SKM-1 (cell line): Measurements from ENCODE around the gene USP24.
"Not testable (repeated sequence)": the region's sequence is repeated elsewhere in the genome, so short reads cannot be mapped to it uniquely, and the experiment has no call there.

Experiments
- DNase-seq: peaks from one replicate; lab custom pipeline; 2025; ENCODE audit not compliant: unreplicated experiment; lab: John Stamatoyannopoulos, UW

The USP24 gene

DNA sequence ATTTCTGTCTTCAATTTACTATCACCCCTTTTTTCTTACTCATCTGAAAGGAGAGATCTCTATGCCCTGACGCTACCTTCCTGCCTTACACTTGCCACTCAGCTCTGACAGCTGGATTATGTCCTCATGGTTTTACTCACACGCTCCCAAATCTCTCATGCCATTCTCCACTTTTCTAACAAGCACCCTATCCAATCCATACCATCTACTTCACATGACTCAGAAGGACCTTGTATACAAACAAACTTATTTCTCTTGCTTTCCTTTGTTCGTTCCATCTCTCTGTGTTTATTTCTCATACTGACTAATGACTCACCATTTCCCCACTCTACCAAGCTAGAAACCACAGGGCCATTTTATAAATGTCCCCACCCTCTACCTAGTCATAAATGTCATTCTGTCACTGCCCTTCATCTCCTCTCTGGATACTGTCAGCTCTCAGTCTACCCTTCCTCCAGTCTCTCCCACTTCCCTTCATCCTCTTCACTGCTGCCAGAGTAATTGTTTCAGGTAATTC, 87.3 kb downstream of the USP24 start:
- DNase-seq, result no peak

DNA sequence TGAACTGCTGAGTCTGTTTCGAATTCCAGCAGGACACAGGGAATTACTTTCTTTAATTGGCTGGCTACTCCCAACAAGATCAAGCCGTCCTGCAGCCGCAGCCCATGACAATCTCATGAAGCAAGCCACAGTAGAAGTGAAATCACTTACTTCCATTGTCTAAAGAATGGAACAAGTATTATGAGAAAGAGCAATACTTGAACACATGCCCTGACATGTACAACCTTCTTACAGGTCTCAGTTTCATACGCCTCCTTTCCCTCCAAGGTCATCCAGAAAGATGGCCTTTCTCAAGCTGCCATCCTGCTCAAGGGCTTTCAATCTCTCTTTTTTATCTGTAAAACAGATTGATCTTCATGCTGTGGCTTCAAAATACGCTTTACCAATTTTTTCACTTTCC, 90.7 kb downstream of the USP24 start:
- no peak for DNase-seq

DNA sequence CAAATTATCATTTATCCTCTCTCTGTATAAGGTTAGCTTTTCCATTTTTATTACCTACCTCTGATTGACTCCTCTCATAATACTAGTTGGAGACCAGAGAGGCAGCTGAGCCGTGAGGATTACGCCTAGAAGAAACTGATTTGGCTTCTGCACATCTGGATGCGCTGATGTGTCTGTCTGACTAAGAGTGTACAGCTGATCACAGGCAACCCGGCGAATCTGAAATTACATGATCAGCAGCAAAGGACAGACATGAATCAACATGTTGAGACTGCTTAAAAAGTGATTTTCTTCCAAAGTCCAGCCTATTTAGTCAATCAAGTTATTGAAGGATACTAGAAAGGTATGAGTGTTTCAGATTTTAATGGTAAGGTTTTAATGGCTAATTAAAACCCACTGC, 94.6 kb downstream of the USP24 start:
- DNase-seq, result no peak

DNA sequence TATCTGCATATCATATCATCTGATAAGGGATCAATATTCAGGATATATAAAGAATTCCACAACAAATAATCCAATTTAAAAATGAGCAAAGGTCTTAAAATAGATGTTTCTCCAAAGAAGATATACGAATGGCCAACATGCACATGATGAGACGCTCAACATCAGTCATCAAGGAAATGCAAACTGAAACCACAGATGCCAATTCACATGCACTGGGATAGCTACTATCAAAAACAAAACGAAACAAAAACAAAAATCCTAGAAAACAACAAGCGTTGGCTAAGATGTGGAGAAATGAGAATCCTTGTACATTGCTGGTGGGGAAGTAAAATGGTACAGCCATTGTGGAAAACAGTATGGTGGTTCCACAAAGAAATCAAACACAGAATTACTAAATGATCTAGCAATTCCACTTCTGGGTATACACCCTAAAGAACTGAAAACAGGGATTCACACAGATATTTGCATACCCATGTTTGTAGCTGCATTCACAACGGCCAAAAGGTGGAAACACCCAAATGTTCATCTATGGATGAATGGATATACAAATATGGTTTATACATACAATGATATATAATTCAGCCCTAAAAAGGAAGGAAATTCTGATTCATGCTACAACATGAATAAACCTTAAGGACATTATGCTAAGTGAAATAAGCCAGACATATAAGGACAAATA, 96.4 kb downstream of the USP24 start:
- no peak for DNase-seq

DNA sequence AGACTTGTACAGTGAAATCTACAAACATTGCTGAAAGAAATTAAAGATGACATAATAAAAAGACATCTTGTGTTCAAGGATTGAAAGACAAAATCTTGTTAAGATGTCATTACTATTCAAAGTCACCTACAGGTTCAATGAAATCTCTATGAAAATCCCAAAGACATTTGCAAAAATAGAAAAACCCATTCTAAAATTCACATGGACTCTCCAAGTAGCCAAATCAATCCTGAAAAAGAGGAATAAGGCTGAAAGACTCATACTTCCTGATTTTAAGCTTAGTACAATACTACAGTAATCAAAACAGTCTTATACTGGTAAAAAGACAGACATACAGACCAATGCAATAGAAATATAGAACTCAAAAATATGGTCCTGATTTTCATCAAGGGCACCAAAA, 97.2 kb downstream of the USP24 start:
- DNase-seq, result no peak

DNA sequence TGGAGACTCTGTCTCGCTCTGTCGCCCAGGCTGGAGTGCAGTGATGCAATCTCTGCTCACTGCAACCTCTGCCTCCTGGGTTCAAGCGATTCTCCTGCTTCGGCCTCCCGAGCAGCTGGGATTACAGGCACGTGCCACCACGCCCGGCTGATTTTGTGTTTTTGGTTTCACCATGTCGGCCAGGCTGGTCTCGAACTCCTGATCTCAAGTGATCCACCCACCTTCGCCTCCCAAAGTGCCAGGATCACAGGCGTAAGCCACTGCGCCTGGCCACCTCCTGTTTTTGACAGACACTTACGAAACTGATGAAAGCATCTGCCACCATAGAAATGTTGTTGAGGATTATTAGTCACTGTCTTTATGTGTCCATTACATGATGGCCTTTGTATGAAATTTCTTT, 106.2 kb downstream of the USP24 start:
- not testable (repeated sequence) for DNase-seq

DNA sequence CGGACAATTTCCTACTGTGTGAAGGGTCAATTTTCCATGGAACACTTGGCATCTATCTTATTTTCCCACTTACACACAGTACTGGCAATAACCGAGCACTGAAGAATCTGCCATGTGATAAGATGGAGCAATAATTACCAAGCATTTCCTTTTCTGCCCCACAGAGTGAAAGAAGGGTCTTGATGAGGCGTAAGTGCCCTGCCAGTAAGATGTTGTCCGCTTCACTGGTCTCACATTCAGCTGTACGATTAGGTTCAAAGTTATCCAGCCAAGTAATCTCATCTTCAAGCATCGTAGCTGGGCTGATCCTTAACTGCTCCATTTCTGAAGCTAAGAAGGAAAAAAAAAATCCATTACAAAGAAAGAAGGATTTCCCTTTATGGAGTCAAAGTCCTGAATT, 108.1 kb downstream of the USP24 start:
- no peak for DNase-seq

DNA sequence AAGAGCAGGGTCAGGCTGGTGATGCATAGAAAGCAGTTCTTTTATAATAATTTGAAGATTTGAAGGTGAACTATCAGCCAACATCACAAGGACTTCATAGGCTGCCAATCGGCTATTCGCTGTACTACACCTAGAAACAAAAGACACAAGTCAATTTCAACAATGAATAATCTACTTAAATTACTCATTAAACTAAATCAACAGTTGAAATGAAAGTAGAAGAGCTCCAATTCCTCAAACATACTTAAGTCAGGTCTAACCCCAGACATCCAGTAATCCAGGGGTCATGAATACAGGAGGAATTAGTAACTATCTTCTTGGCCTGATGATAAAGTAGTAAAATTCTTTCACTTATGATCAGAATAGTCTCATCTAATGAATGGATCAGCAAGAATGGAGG, 111.3 kb downstream of the USP24 start:
- DNase-seq, result no peak

DNA sequence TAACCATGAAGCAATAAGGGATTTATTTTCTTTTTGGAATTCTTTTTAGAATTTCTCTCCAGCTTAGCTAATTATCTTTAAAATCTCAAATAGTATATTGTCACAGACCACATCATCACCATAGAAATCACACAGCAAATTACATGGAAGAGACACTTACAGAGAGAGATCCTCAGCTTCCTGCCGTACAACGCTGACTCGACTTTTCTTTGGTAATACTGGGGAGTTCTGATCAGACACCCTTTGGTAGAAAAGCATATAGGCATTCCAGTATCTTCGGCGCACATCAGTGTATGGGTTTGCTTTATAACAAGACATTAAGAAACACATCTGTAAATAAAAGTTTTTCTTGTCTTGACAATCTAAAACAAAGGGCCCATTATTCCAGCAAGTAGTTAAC, 120.1 kb downstream of the USP24 start:
- no peak for DNase-seq

DNA sequence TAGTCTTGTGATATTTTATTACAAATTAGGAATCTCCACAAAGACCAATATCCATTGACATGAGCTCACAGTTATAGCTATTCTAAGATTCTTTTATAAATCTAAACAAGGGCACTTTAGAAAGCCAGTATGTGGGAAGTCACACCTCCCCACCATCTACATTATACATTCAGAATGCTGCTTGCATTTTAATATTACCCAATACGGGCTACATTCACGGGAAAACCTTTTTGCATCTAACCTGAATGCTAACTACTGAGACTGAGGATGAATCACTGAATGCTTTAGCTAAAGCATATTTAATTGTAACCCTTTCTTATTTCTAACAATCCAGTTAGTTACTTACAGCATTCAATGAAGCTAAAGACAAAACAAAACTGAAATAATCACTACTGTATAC, 122.7 kb downstream of the USP24 start:
- no peak for DNase-seq

DNA sequence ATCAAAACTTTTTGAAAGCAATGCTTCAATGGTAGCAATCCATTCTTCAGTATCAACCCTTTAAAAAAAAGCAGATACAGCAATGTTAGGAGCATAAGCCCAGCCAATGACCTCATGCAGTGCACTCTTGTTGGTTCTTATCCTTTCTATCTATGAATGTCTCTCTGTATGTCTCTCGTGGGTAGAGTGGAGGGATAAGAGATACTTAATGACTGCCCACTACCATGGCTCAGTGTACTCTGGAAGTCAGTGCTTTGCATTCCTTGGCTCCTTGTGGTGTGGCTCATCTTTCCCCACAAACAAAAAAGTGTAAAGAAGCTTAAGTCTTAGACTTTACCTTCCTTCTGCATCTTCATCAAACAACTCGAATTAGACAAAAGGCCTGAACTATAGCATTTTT, 125.5 kb downstream of the USP24 start:
- no peak for DNase-seq

DNA sequence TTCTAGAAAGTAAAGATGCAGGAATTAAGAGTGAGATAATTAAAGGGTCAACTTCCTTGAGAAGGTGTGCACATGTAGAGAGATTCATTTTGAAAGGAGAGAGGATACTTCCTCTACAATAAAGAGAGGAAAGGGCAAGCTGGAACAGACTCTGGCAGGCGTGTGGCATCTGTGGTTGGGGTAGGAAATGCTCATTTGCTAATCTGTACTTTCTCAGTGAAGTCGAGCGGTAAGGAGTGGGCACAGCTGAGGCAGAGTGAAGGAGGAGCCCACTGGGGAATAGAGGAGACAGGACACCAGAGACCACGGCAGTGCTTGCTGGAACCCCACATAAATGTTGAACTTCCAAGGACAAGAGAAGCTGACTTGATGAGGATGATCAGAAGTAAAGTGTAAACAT, 126.8 kb downstream of the USP24 start:
- no peak for DNase-seq

DNA sequence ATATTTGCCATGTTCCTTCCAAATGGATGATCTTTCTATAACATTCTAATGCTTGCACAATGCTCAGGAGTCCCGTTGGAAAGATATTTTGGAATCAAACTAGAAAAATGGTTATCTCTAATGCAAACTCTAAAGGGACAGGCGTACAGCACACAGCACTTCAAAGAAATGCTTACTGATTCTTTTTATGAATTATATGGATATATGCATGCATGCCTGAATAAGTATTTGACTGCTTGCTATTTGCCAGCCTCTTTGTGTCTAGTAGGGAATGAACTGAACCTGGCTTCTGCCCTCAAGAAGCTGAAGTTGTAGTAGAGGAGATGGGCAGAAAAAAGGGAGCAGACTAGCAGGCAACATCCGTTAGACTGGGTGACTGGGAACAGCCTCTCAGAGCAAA, 127.7 kb downstream of the USP24 start:
- no peak for DNase-seq

DNA sequence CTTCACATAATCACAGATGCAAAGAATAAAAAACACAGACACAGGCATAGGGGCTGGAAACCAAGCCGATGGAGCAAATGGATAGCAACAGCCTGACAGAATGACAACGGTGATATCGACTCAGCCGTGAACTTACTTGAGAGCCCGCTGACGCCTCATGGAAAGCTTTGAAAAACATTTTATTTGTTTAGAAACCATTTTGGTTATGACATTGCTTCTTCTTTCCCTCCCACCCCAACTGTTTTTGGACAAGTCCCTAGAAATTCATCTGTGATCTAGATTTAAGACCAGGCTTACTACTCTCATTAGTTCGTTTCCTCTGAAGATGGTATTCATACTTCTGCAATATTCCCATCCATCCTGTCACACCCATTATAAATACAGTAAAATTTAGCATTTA, 130.9 kb downstream of the USP24 start:
- no peak for DNase-seq

DNA sequence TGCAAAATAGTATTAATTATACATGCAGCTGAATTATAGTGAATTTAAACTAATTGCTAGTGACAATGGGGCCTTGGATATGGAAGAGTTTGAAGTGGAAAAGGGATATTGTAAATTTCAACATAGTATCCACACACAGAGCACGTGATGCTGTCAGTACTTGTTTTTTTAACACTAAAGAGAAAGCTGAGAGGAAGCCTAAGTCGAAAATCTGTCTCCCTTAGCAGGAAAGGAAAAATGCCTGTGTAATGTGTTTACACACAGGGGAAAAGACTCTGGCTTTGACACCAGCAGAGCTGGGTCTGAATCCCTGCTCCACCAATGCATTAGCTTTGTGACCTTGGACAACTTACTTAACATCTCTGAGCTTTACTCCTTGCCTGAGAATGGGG, 133.3 kb downstream of the USP24 start:
- DNase-seq, result no peak

DNA sequence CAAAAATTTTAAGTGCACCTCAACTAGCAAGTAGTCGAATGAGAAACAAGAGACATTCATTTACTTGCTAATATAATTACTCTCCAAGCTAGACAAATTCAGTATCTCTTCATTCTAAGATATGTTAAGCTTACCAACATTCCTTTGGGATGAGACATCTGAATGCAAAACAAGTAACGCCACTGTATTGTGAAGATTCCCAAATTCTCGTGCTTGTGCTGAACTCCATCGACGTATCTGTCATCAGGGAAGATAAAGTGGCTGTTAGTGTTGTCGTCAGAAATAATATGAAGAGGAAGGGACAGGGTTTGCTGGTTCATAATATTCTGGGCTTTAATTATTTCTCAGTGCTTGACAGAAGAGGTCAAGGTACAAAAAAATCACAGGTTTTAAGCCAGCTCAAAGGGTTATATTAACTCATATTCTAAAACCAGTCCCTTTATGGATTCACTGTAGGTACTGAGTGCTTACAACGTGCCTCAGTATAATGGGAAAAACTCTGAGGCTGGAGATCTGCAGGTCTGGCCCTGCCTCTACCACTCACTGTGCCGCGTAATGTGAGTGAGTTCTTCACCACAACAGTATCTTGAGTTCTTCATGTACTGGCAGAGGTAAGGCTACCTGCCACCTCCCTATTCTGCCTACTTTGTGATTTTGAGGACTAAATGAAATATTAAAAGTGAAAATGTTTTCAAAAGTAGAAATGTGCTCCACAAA, 133.8 kb downstream of the USP24 start:
- no peak for DNase-seq

DNA sequence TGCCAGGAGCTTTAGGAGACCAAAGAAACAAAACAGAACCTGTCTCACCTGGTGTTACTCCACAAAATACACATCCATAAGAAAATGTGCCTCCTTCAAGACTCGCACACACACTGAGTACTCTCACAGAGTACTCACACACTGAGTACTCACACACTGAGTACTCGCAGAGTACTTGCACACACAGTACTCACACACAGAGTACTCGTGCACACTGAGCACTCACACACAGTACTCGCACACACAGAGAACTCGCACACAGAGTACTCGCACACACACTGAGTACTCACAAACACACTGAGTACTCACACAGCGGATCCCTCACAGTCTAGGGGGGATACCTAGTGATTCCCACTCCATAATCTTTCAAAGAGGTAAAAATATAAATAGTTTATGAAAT, 135.5 kb downstream of the USP24 start:
- no peak for DNase-seq

DNA sequence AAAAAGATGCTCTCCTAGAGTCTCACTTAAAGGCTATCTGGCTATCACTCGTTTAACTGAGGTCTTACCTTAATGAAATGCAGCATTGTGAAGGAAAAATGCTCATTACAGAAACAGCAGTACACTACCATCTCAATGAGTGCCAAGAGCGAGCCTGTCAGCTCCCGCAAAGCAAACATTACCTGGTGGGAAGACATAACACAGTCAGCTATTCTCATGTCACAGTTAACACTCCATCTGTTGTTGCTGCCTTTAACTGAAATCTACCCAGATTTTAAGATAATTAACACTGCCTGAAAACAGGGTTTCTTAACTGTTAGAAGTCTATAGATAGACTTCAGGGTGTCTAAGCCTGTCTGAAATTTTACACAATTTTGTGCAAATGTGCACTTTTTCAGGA, 136.7 kb downstream of the USP24 start:
- DNase-seq, result no peak

DNA sequence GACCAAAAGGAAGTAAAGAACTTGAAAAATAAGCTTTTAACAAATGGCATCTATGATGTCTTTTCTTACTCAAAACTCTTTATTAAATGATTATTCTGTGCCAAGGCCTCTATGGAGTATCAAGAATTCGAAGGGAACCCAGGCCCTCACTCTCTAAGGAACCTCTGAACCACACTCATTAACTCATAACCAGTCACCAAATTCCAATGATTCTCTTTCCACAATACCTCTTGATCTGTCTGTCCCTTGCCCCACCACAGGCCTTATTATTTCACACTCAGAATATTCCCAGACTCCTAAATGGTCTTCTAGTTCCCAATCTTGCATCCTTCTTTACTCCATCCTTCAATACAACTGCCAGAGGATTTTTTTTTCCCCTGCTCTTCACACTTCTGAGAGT, 138.8 kb downstream of the USP24 start:
- DNase-seq, result no peak

DNA sequence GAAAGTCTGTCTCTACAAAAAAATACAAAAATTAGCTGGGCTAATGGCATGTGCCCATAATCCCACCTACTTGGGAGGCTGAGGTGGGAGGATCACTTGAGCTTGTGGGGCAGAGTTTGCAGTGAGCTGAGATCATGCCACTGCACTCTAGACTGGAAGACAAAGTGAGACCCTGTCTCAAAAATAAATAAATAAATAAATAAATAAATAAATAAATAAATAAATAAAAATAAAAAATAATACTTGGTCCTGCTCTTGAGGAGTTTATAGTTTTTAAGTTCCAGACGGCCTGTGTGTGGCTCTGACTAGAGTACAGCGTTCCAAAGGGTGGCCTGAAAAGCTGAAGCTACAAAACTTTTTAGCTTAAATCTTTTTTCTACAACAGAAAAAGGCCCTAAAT, 140.7 kb downstream of the USP24 start:
- no peak for DNase-seq

DNA sequence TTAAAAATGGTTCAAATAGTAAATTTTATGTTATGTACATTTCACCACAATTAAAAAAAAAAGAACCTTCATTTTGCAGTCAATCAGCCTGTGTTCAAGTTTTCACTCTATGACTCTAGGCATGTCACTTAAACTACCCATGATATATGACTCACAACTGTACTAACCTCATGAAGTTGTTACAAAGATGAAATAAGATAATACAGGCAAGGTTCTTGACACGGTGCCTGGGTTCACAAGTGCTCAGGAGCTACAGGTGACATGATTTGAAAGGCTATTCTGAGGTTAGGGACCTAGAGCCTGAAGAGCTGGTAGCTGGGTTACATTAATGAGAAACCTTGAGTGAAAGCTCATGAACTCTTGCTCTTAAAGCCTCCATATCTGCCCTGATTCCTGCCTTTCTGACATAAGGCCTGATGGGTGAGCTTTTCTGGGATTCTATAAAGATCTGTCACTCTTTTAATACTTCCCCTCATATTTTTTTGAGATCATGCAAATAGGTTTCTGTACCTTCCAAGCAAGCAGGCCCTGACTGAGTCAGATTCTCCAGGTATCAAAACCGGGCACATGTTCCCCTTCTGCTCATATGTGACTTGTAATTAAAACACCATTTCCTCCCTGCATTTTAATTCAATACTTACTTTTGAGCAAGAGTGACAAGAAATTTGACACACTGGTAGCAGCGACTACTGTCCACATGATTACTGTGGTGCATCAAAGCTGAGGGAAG, 141.8 kb downstream of the USP24 start:
- no peak for DNase-seq

DNA sequence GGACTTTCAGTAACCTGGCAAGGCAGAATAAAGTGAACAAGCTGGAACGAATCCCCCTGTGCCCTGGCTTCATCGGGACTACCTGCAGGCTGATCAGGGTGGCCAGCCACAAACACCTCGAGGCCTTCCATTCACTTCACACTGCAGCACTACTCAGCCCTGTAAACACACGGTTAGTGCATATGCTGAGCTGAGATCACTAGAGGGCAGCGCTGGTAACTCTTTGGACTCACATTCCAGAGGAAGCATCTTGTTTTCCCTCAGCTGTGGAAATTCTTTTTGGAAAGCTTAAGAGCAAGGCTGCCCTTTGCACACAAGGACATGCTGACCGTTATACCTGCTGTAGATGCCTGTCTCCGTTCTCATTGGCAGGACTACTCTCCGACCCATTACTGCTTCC, 143.7 kb downstream of the USP24 start:
- no peak for DNase-seq
